Keratinocyte (primary cell): ENCODE results near the gene EPB41L2. TPM values are rescaled to one million over a fixed set of nuclear protein-coding genes. Genes with fewer than 3 reads are reported as not detected.

Source experiments
- DNase-seq: peaks from one replicate; pipeline ENCODE4 v3.0.0-alpha.2; 2011; ENCODE audit warnings: low read depth, missing footprints, low spot score
- FAIRE-seq: peaks from 2 replicates; lab custom pipeline; 2011; peaks lifted over from hg19 to GRCh38; lab: Jason Lieb, UNC
- H2AFZ ChIP-seq: 2 replicates; pipeline ENCODE4 v1.6.0; 2012; ENCODE audit warnings: low read length, control low read depth, inconsistent platforms; ENCODE audit not compliant: control insufficient read depth
- H3K27ac ChIP-seq: 2 replicates; pipeline ENCODE4 v1.5.1; 2011; ENCODE audit warnings: low read length; ENCODE audit not compliant: control insufficient read depth, insufficient read depth
- H3K27me3 ChIP-seq: 3 replicates; pipeline ENCODE4 v1.6.0; 2011; ENCODE audit warnings: low read length; ENCODE audit not compliant: control insufficient read depth, insufficient read depth; ENCODE audit errors: extremely low read depth
- H3K36me3 ChIP-seq, 2 experiments: 2 replicates in 1 of 2; 3 replicates in 1 of 2; pipeline ENCODE4 v1.5.1; 2011; ENCODE audit warnings: low read length in 2 of 2, mild to moderate bottlenecking in 1 of 2; ENCODE audit not compliant: control insufficient read depth in 2 of 2, insufficient read depth in 2 of 2; ENCODE audit errors: extremely low read depth in 1 of 2
- H3K4me1 ChIP-seq: 3 replicates; pipeline ENCODE4 v1.5.1; 2011; ENCODE audit warnings: low read length; ENCODE audit not compliant: control insufficient read depth, insufficient read depth; ENCODE audit errors: extremely low read depth
- H3K4me2 ChIP-seq: 3 replicates; pipeline ENCODE4 v1.6.0; 2011; ENCODE audit warnings: low read depth, low read length; ENCODE audit not compliant: control insufficient read depth, insufficient read depth; ENCODE audit errors: extremely low read depth
- H3K4me3 ChIP-seq, 3 experiments: fragments of 200-600 bp in 1 of 3; sonication (generic) in 1 of 3; 2 replicates in 2 of 3; 3 replicates in 1 of 3; pipeline ENCODE4 v1.5.1; 2011 to 2016; ENCODE audit warnings: low read length in 3 of 3, mild to moderate bottlenecking in 3 of 3, control low read depth in 2 of 3, inconsistent platforms in 1 of 3, low read depth in 1 of 3, mixed read lengths in 1 of 3, mixed run types in 1 of 3, moderate library complexity in 1 of 3; ENCODE audit not compliant: control insufficient read depth in 2 of 3, insufficient read depth in 2 of 3; ENCODE audit errors: extremely low read depth in 1 of 3
- H3K79me2 ChIP-seq: 2 replicates; pipeline ENCODE4 v1.6.0; 2012; ENCODE audit warnings: low read length; ENCODE audit not compliant: control insufficient read depth, insufficient read depth
- H3K9ac ChIP-seq: 3 replicates; pipeline ENCODE4 v1.6.0; 2011; ENCODE audit warnings: low read length; ENCODE audit not compliant: control insufficient read depth, insufficient read depth; ENCODE audit errors: extremely low read depth
- H3K9me1 ChIP-seq: 3 replicates; pipeline ENCODE4 v1.6.0; 2011; ENCODE audit warnings: low read length; ENCODE audit not compliant: control insufficient read depth, insufficient read depth; ENCODE audit errors: extremely low read depth
- H3K9me3 ChIP-seq: 2 replicates; pipeline ENCODE4 v1.5.1; 2012; ENCODE audit warnings: low read depth, low read length; ENCODE audit not compliant: control insufficient read depth
- H4K20me1 ChIP-seq: 3 replicates; pipeline ENCODE4 v1.6.0; 2011; ENCODE audit warnings: low read length; ENCODE audit not compliant: control insufficient read depth, insufficient read depth; ENCODE audit errors: extremely low read depth
- EZH2 ChIP-seq: IDR thresholded peaks from one replicate; pipeline ENCODE4 v1.6.1; 2012; ENCODE audit warnings: inconsistent platforms, mild to moderate bottlenecking, low read length, moderate library complexity
- dilution Hi-C: fragments of 300-500 bp; cut with MboI; formaldehyde crosslinking; loops from one replicate; pipeline ENCODE4 v1.7.0; 2020; ENCODE audit warnings: low sequenced_read_pairs; ENCODE audit not compliant: extremely low pct_ligation_motif_present
- polyA plus RNA-seq, 5 experiments: library from polyadenylated mRNA; depleted of rRNA in 3 of 5; stranded (reverse) in 3 of 5; stranded (forward) in 1 of 5; unstranded in 1 of 5; fragments of >200 nt; gene quantifications; 1 replicate in 1 of 5; 2 replicates in 3 of 5; 3 replicates in 1 of 5; pipeline versions ENCODE4 v1.2.1 to v1.2.3, GENCODE V29; 2011 to 2012; ENCODE audit warnings: missing spikeins in 2 of 5, low read depth in 1 of 5, low replicate concordance in 1 of 5
- TF ChIP-seq, protein P1 (sequence below), 3 experiments: IDR thresholded peaks in 1 of 3; conservative IDR thresholded peaks in 1 of 3; optimal IDR thresholded peaks in 1 of 3; 2 replicates in 2 of 3; 3 replicates in 1 of 3; pipeline versions ENCODE3 to v1.5.1; 2011; ENCODE audit warnings: low read length in 3 of 3, mild to moderate bottlenecking in 3 of 3, moderate library complexity in 2 of 3, control low read depth in 1 of 3, inconsistent platforms in 1 of 3; ENCODE audit not compliant: insufficient read depth in 2 of 3; ENCODE audit errors: extremely low read depth in 1 of 3

Gene EPB41L2
- polyA plus RNA-seq, 1 donor (not counting 4 experiments of a cell fraction or from before 2014, with no cell fraction given): 22.0 TPM

DNA sequence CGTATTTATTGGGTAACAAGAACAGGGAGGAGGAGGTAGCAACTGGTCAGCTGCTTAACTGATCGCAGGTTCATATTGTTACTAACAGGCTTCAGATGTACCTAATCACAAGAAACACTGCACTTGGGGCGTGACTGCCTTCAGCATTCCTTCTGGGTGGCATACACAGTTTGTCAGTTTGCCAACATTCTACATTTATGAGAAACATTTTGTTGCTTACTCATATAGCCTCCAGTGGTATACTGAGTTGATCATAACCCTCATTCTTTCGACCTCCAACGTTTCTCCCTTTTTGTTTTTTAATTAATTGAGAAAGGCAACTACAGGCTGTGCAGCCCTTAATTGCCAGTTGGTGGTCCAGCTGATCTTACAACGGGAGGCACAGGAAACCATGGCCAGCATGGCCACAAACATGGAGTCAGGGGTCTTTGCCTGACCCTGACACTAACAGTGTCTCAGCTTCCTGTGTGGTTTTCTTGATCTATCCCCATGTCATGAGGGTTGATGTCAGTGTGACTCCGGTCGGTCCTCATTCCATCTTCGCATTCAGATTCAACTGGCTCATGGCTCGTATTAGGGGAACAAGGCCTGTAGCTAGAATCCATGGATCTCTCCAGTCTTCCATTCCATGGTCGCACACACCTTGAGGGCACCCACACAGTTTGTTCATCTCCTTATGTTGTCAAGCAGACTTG lies 9.4 kb downstream of the EPB41L2 start:
- dilution Hi-C loops: no loop called here
- Histone ChIP-seq H3K27ac (peak overlapping the region; percentile 76), H3K4me3 (no peak overlapping the region), H3K4me1 (peaks cover 17% of the 10 kb centered on the region), H3K4me2 (peak overlapping the region; percentile 54), H3K36me3 (no peaks in the 10 kb centered on the region), H3K9me3 (peaks cover 16% of the 10 kb centered on the region), H2AFZ (no peak overlapping the region), H3K27me3 (no peaks in the 10 kb centered on the region), H3K79me2 (peaks cover 16% of the 10 kb centered on the region), H3K9ac (no peak overlapping the region), H4K20me1 (no peaks in the 10 kb centered on the region), H3K9me1 (no peaks in the 10 kb centered on the region)
- FAIRE-seq (peak; percentile 78), DNase-seq (peak; percentile 71)
- TF ChIP-seq EZH2: no peak
- TF ChIP-seq, protein P1, sequence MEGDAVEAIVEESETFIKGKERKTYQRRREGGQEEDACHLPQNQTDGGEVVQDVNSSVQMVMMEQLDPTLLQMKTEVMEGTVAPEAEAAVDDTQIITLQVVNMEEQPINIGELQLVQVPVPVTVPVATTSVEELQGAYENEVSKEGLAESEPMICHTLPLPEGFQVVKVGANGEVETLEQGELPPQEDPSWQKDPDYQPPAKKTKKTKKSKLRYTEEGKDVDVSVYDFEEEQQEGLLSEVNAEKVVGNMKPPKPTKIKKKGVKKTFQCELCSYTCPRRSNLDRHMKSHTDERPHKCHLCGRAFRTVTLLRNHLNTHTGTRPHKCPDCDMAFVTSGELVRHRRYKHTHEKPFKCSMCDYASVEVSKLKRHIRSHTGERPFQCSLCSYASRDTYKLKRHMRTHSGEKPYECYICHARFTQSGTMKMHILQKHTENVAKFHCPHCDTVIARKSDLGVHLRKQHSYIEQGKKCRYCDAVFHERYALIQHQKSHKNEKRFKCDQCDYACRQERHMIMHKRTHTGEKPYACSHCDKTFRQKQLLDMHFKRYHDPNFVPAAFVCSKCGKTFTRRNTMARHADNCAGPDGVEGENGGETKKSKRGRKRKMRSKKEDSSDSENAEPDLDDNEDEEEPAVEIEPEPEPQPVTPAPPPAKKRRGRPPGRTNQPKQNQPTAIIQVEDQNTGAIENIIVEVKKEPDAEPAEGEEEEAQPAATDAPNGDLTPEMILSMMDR (optimal IDR thresholded peaks at IDR 0.05 in 1 of 3, IDR thresholded peaks at IDR 0.05 in 1 of 3, conservative IDR thresholded peaks at IDR 0.05 in 1 of 3; ENCODE audit: extremely low read depth in 1 of 3, insufficient read depth in 2 of 3, low read length in 3 of 3): no peak

DNA sequence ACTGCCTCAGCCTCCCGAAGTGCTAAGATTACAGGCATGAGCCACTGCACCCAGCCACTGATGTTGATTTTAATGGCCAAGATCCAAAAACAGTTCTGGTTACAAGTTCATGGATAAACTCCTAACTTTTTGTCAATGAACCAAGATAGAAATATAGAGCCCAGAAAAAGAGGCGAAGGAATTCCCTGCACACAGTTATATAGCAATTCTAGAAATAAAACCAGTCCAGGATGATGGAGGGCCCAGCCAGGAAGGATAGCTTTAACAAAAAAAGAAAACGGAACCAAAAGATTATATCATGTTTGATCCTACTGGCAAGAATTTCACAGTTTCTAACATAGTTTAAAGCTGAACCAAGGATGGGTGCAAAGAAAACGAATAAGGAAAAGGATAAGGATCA lies 10.9 kb downstream of the EPB41L2 start:
- Histone ChIP-seq H3K27me3 (no peaks in the 10 kb centered on the region), H3K36me3 (no peaks in the 10 kb centered on the region), H3K4me3 (no peak overlapping the region), H2AFZ (no peak overlapping the region), H3K4me1 (peaks cover 17% of the 10 kb centered on the region), H4K20me1 (no peaks in the 10 kb centered on the region), H3K27ac (no peak overlapping the region), H3K79me2 (peaks cover 10% of the 10 kb centered on the region), H3K9me1 (no peaks in the 10 kb centered on the region), H3K4me2 (no peak overlapping the region), H3K9me3 (peaks cover 16% of the 10 kb centered on the region), H3K9ac (no peak overlapping the region)
- no peak for TF ChIP-seq EZH2
- TF ChIP-seq, protein P1 (optimal IDR thresholded peaks at IDR 0.05 in 1 of 3, IDR thresholded peaks at IDR 0.05 in 1 of 3, conservative IDR thresholded peaks at IDR 0.05 in 1 of 3; ENCODE audit: extremely low read depth in 1 of 3, insufficient read depth in 2 of 3, low read length in 3 of 3): no peak
- DNase-seq (no peak), FAIRE-seq (no peak)
- dilution Hi-C loops: no loop called here
